ENCODE data around the gene RLBP1. TPM values are rescaled to one million over a fixed set of nuclear protein-coding genes. Genes with fewer than 3 reads are reported as not detected.

RLBP1 gene
- total RNA-seq, 4 donors from 2014 or later = not detected

- Histone ChIP-seq H3K27me3 (no peaks in the 10 kb centered on the region), H3K27ac (no peak overlapping the region), H3K9me3 (no peaks in the 10 kb centered on the region), H3K36me3 (no peaks in the 10 kb centered on the region), H3K4me1 (no peaks in the 10 kb centered on the region), H3K4me3 (no peak overlapping the region)
- no peak for TF ChIP-seq POLR2A (IDR thresholded peaks at IDR 0.05)
- TF ChIP-seq, protein P1, sequence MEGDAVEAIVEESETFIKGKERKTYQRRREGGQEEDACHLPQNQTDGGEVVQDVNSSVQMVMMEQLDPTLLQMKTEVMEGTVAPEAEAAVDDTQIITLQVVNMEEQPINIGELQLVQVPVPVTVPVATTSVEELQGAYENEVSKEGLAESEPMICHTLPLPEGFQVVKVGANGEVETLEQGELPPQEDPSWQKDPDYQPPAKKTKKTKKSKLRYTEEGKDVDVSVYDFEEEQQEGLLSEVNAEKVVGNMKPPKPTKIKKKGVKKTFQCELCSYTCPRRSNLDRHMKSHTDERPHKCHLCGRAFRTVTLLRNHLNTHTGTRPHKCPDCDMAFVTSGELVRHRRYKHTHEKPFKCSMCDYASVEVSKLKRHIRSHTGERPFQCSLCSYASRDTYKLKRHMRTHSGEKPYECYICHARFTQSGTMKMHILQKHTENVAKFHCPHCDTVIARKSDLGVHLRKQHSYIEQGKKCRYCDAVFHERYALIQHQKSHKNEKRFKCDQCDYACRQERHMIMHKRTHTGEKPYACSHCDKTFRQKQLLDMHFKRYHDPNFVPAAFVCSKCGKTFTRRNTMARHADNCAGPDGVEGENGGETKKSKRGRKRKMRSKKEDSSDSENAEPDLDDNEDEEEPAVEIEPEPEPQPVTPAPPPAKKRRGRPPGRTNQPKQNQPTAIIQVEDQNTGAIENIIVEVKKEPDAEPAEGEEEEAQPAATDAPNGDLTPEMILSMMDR (IDR thresholded peaks at IDR 0.05) = no peak
- peak in 1 of 3 donors; percentile 9 for DNase-seq
Observed at GRCh38 chr15:89215627-89216026, 5.8 kb downstream of the RLBP1 start.

DNA sequence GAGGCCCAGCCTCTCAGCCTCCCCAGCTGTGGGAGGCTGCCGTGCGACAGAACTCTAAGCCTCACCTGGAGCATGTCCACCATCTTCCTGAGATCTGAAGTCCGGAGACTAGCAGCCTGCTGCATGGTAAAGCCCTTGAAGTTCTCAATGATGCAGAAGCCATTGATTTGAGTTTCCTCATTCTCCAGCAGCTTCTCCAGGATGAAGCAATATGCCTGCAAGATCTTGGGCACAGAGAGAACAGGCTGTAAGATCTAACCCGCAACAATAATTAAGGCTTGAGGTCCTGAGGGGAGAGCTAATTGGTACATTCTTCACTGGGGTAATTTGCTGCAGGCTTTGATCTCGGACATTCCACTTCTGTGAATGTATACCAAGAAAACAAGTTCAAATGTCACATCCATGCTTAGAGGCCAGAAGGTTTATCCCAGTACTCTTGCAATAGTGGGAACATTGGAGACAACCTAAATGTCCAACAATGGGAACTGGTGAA is 9.7 kb downstream of the RLBP1 start:
- no peak for TF ChIP-seq POLR2A (IDR thresholded peaks at IDR 0.05)
- TF ChIP-seq, protein P1 (IDR thresholded peaks at IDR 0.05) = no peak
- Histone ChIP-seq H3K4me1 (no peaks in the 10 kb centered on the region), H3K27ac (no peak overlapping the region), H3K9me3 (no peaks in the 10 kb centered on the region), H3K4me3 (no peak overlapping the region), H3K27me3 (no peaks in the 10 kb centered on the region), H3K36me3 (no peaks in the 10 kb centered on the region)
- DNase-seq = no peak

DNA sequence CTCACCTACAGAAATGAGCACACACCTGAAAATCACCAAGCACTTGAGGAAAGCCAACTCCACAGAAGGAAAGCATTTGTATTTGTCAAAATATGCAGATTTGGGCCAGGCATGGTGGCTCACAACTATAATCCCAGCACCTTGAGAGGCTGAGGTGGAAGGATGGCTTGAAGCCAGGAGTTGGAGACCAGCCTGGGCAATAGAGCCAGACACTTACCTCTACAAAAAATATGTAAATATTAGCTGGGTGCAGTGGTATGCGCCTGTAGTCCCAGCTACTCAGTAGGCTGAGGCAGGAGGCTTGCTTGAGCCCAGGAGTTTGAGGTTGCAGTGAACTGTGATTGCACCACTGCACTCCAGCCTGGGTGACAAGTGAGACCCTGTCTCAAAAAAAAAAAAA is 12.3 kb downstream of the RLBP1 start:
- DNase-seq = no peak
- TF ChIP-seq, protein P1 (IDR thresholded peaks at IDR 0.05) = no peak
- TF ChIP-seq POLR2A (IDR thresholded peaks at IDR 0.05) = no peak
- no peaks in the 10 kb centered on the region for H3K9me3 ChIP-seq

DNA sequence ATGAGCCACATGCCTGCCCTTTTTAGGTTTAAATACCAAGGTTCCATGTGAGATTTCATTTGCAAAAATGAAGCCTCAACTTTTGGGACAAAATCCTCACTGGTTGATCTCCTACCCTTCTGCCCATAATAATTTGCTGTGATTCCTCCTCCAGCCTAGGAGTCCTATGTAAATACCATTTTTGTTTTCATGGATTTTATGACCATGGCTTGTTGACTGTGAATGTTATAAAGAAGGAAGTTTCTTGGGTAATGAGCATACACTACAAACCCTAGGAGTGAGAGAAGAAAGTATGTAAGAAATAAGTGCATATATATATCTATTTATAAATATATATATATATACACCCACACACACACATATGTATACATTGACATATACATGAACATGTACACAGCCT is 13.1 kb downstream of the RLBP1 start:
- no peak overlapping the region for H3K4me3 ChIP-seq
- no peaks in the 10 kb centered on the region for H3K4me1 ChIP-seq
- TF ChIP-seq, protein P1 (IDR thresholded peaks at IDR 0.05) = no peak
- TF ChIP-seq POLR2A (IDR thresholded peaks at IDR 0.05) = no peak
- H3K36me3 ChIP-seq = no peaks in the 10 kb centered on the region
- DNase-seq = no peak
- H3K9me3 ChIP-seq = no peaks in the 10 kb centered on the region
- H3K27ac ChIP-seq = no peak overlapping the region
- no peaks in the 10 kb centered on the region for H3K27me3 ChIP-seq

More for the DNA sequence above, 12.3 kb downstream of the RLBP1 start:
- no peak overlapping the region for H3K4me3 ChIP-seq
- no peaks in the 10 kb centered on the region for H3K4me1 ChIP-seq
- no peaks in the 10 kb centered on the region for H3K27me3 ChIP-seq
- H3K27ac ChIP-seq = no peak overlapping the region
- H3K36me3 ChIP-seq = no peaks in the 10 kb centered on the region

GRCh38 chr15:89206908-89207331 is 14.5 kb downstream of the RLBP1 start:
- TF ChIP-seq POLR2A (IDR thresholded peaks at IDR 0.05) = no peak
- TF ChIP-seq, protein P1 (IDR thresholded peaks at IDR 0.05) = peak; percentile 75 to 97 (median 86)
- peak overlapping the region in 1 of 4 donors; percentile 36 for H3K4me3 ChIP-seq

More at GRCh38 chr15:89206908-89207331, 14.5 kb downstream of the RLBP1 start:
- Histone ChIP-seq H3K9me3 (no peaks in the 10 kb centered on the region), H3K27ac (no peak overlapping the region), H3K27me3 (no peaks in the 10 kb centered on the region), H3K4me1 (no peaks in the 10 kb centered on the region), H3K36me3 (no peaks in the 10 kb centered on the region)
- peak; percentile 61 to 83 (median 81) for DNase-seq

Data from Peyer's patch (tissue), 4 donors.